H1 (cell line): ENCODE measurements around the gene AGRN.

Experiments used
- EP300 ChIP-seq, 2 experiments: IDR thresholded peaks; 1 replicate in 1 of 2; 2 replicates in 1 of 2; pipeline ENCODE4 v1.6.1; 2011 to 2012; ENCODE audit warnings: low read depth in 2 of 2, low read length in 2 of 2, mild to moderate bottlenecking in 2 of 2, borderline replicate concordance in 1 of 2, inconsistent platforms in 1 of 2, moderate library complexity in 1 of 2
- EZH2 ChIP-seq: fragments of 200-600 bp; sonication (generic); IDR thresholded peaks from 2 replicates; pipeline ENCODE4 v1.7.1; 2012; ENCODE audit warnings: low read depth, mild to moderate bottlenecking, moderate library complexity, low read length, inconsistent platforms; ENCODE audit not compliant: severe bottlenecking
- POLR2A ChIP-seq, 2 experiments: IDR thresholded peaks; 1 replicate in 1 of 2; 2 replicates in 1 of 2; pipeline ENCODE4 v1.6.1; 2011; ENCODE audit warnings: low read depth in 2 of 2, low read length in 2 of 2, mild to moderate bottlenecking in 2 of 2; ENCODE audit errors: control extremely low read depth in 1 of 2
- POU5F1 ChIP-seq: IDR thresholded peaks from 2 replicates; pipeline ENCODE4 v1.6.1; 2011; ENCODE audit warnings: low read depth, mild to moderate bottlenecking, low read length, moderate library complexity
- TF ChIP-seq, protein P1 (sequence below), 3 experiments: IDR thresholded peaks; 1 replicate in 2 of 3; 2 replicates in 1 of 3; pipeline versions ENCODE4 v1.5.1 to v1.6.1; 2011; ENCODE audit warnings: low read length in 3 of 3, mild to moderate bottlenecking in 3 of 3, inconsistent platforms in 2 of 3, low read depth in 1 of 3, moderate library complexity in 1 of 3; ENCODE audit not compliant: insufficient read depth in 1 of 3; ENCODE audit errors: control extremely low read depth in 1 of 3
- TF ChIP-seq, protein P2 (sequence below): IDR thresholded peaks from 2 replicates; pipeline ENCODE4 v1.6.1; 2011; ENCODE audit warnings: low read depth, mild to moderate bottlenecking, low read length; ENCODE audit not compliant: insufficient read depth

DNA sequence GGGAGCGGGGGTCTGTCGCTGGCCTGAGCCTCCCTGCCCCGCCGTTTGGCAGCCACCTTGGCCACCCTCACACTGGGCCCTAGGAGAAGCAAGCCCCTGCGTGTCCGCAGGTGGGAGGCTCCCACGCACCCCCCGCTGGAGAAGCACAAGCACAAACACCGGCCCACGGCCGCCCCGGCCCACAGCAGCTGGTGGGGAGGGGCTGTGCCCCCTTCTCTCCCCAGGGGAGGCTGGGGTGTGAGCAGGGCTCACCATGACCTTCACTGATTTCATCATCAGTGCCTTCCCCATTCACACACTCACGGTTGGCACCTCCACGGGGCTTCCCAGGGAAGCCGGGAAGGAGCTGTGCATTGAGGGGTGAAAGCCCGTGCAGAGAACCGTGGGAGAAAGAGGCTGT is 7.9 kb downstream of the AGRN start:
- no peak for TF ChIP-seq POLR2A (IDR thresholded peaks at IDR 0.05; ENCODE audit: control extremely low read depth in 1 of 2, low read depth in 2 of 2, low read length in 2 of 2)
- TF ChIP-seq POU5F1: no peak
- TF ChIP-seq, protein P1, sequence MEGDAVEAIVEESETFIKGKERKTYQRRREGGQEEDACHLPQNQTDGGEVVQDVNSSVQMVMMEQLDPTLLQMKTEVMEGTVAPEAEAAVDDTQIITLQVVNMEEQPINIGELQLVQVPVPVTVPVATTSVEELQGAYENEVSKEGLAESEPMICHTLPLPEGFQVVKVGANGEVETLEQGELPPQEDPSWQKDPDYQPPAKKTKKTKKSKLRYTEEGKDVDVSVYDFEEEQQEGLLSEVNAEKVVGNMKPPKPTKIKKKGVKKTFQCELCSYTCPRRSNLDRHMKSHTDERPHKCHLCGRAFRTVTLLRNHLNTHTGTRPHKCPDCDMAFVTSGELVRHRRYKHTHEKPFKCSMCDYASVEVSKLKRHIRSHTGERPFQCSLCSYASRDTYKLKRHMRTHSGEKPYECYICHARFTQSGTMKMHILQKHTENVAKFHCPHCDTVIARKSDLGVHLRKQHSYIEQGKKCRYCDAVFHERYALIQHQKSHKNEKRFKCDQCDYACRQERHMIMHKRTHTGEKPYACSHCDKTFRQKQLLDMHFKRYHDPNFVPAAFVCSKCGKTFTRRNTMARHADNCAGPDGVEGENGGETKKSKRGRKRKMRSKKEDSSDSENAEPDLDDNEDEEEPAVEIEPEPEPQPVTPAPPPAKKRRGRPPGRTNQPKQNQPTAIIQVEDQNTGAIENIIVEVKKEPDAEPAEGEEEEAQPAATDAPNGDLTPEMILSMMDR (IDR thresholded peaks at IDR 0.05; ENCODE audit: control extremely low read depth in 1 of 3, insufficient read depth in 1 of 3, low read depth in 1 of 3, low read length in 3 of 3): no peak
- no peak for TF ChIP-seq EZH2
- TF ChIP-seq, protein P2, sequence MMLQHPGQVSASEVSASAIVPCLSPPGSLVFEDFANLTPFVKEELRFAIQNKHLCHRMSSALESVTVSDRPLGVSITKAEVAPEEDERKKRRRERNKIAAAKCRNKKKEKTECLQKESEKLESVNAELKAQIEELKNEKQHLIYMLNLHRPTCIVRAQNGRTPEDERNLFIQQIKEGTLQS: no peak
- TF ChIP-seq EP300 (IDR thresholded peaks at IDR 0.05; ENCODE audit: borderline replicate concordance in 1 of 2, low read depth in 2 of 2, low read length in 2 of 2): no peak
